IgD-negative memory B cell (primary cell): ENCODE data around the gene RAB3C. TPM values are rescaled to one million over a fixed set of nuclear protein-coding genes. Genes with fewer than 3 reads are reported as not detected.
"Not testable (repeated sequence)": the region's sequence is repeated elsewhere in the genome, so short reads cannot be mapped to it uniquely, and the experiment has no call there.

Source experiments
- H3K27ac Mint-ChIP-seq, 3 donors: one replicate each; pipeline ENCODE4 v1.8.0; 2020 to 2022; ENCODE audit warnings: mild to moderate bottlenecking in 3 of 3, mixed read lengths in 3 of 3, moderate library complexity in 1 of 3
- H3K27me3 Mint-ChIP-seq: one replicate; pipeline ENCODE4 v1.8.0; 2021; ENCODE audit warnings: mixed read lengths
- H3K36me3 Mint-ChIP-seq: one replicate; pipeline ENCODE4 v1.8.0; 2020; ENCODE audit warnings: mild to moderate bottlenecking, mixed read lengths
- H3K4me1 Mint-ChIP-seq, 3 donors: one replicate each; pipeline ENCODE4 v1.8.0; 2020 to 2022; ENCODE audit warnings: mixed read lengths in 3 of 3, mild to moderate bottlenecking in 1 of 3
- H3K4me3 Mint-ChIP-seq, 4 donors: one replicate each; pipeline ENCODE4 v1.8.0; 2020 to 2022; ENCODE audit warnings: mild to moderate bottlenecking in 4 of 4, mixed read lengths in 4 of 4, moderate library complexity in 3 of 4
- H3K9me3 Mint-ChIP-seq, 3 donors: one replicate each; pipeline ENCODE4 v1.8.0; 2020 to 2021; ENCODE audit warnings: mixed read lengths in 3 of 3, mild to moderate bottlenecking in 1 of 3
- polyA plus RNA-seq: library from polyadenylated mRNA; unstranded; fragments of 300-500 nt; fragmentation: Illumina TruSeq; gene quantifications from one replicate; pipeline ENCODE4 v1.2.3, GENCODE V29; 2021

The RAB3C gene, protein sequence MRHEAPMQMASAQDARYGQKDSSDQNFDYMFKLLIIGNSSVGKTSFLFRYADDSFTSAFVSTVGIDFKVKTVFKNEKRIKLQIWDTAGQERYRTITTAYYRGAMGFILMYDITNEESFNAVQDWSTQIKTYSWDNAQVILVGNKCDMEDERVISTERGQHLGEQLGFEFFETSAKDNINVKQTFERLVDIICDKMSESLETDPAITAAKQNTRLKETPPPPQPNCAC
- 1.7 TPM for polyA plus RNA-seq

DNA sequence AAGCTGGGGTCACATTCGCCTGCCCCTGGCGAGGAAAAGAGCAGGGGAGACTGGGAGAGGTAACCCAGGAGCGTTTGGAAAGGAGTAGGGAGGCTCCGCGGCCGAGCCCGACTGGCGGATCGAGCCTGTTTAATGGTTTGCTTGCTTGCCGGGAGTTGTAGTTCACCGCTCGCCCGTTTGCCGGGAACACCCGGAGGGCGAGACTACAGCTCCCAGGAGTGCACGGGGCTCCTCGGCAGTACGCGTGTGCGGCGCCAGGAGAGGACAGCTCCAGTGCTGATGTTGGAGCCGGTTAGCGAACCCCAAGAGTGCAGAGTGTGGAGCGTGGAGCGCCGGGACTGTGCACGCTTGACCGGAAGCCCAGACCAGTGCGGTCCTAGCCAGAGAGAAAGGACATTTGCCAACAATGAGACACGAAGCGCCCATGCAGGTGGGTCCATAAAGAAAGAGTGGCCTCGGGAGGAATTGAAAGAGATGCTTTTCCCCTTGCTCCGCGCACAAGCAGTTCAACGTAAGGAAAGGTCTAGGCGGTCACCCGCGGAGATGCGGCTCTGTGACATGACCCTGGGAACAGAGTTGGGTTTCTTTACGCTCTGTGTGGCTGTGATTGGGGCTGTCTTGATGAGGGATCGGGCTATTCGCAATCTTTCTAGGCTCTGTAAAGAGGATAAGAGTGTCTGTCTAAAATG, at the start of gene RAB3C:
RAB3C (plus strand) TSS at position 273 of the 689 bp plus-strand sequence; CDS start at position 407, 134 bp downstream.
- peaks cover 23% of the 10 kb centered on the region for H3K27me3 Mint-ChIP-seq
- peak within 1 kb of the TSS; percentile 90 to 100 (median 96) for H3K4me3 Mint-ChIP-seq
- no peaks in the 10 kb centered on the region for H3K36me3 Mint-ChIP-seq
- H3K27ac Mint-ChIP-seq = peak within 1 kb of the TSS in 2 of 3 donors; percentile 7 to 71
- peaks cover 13 to 19% (median 14%) of the 10 kb centered on the region in 3 donors for H3K4me1 Mint-ChIP-seq
- H3K9me3 Mint-ChIP-seq = peaks cover 0 to 2% (median 0%) of the 10 kb centered on the region in 3 donors

DNA sequence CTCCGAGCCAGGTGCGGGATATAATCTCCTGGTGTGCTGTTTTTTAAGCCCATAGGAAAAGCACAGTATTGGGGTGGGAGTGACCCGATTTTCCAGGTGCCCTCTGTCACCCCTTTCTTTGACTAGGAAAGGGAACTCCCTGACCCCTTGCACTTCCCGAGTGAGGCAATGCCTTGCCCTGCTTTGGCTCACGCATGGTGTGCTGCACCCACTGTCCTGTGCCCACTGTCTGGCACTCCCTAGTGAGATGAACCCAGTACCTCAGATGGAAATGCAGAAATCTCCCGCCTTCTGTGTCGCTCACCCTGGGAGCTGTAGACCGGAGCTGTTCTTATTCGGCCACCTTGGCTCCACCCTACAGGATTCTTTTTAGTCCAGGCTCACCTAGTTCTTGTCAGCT, 40.9 kb upstream of the RAB3C start:
- not testable (repeated sequence) for H3K36me3 Mint-ChIP-seq, H3K27me3 Mint-ChIP-seq, H3K9me3 Mint-ChIP-seq, H3K27ac Mint-ChIP-seq
- Mint-ChIP-seq H3K4me1 (peaks cover 26 to 39% (median 32%) of the 10 kb centered on the region in 3 donors), H3K4me3 (peak overlapping the region in 1 of 4 donors; percentile 49)

DNA sequence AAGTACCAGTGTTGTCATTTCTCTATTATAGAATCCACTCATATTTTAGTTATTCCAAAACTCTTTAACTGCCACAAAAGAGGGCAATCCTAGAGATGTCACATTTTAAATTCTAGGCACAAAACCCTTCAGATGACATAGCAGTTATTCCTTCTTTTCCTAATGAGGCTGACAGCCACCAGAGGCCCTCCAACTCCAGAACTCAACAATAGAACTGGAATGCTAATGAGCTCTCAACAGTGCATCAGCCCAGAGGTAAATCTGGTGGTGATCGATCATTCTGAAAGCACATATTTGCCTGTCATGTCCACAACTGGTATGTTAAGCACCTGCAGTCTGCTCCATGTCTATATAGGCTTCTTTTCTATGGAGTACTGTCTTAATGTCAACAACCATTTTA, 40.2 kb upstream of the RAB3C start:
- Mint-ChIP-seq H3K9me3 (no peaks in the 10 kb centered on the region), H3K27ac (no peak overlapping the region), H3K4me3 (peak overlapping the region in 1 of 4 donors; percentile 30), H3K27me3 (no peaks in the 10 kb centered on the region), H3K4me1 (peaks cover 26 to 39% (median 32%) of the 10 kb centered on the region in 3 donors), H3K36me3 (no peaks in the 10 kb centered on the region)

DNA sequence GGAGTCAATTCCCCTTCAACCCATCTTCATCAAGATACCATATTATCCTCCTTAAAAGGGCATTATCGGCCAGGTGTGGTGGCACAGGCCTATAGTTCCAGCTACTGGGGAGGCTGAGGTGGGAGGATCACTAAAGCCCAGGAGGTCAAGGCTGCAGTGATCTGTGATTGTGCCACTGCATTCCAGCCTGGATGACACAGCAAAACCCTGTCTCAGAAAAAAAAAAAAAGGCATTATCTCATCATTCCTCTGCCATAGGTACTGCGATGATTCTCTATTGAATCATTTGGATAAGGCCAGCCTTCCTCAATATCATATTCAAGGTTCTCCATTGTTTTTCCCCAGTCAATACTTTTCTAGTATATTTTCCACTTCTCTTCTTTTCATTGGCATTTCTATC, 39.2 kb upstream of the RAB3C start:
- Mint-ChIP-seq H3K27me3 (no peaks in the 10 kb centered on the region), H3K4me1 (peaks cover 26 to 39% (median 32%) of the 10 kb centered on the region in 3 donors), H3K4me3 (peak overlapping the region in 1 of 4 donors; percentile 59), H3K27ac (no peak overlapping the region), H3K9me3 (peaks cover 0 to under 1% (median 0%) of the 10 kb centered on the region in 3 donors), H3K36me3 (no peaks in the 10 kb centered on the region)

DNA sequence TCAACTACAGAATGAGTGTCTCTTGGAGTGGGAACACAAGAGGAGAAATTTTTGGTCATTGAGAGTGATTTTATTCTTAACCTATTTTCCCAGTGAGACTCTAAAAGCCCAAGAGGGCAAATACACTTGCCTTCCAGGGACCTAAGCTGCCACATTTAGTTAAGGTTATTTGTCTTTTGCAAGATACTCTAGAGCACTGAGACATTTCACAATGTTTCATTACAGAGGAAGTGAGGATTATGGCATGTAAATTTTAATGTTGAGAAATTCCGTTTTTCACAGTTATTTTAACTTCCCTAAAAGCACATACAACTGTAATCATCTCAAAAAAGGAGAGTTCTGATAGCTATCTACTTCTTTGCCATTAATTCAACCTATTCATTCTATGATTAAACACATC, 38.7 kb upstream of the RAB3C start:
- Mint-ChIP-seq H3K27me3 (no peaks in the 10 kb centered on the region), H3K27ac (no peak overlapping the region), H3K4me3 (peak overlapping the region in 3 of 4 donors; percentile 1 to 70 (median 59)), H3K4me1 (peaks cover 26 to 39% (median 32%) of the 10 kb centered on the region in 3 donors), H3K36me3 (no peaks in the 10 kb centered on the region), H3K9me3 (peaks cover 0 to 2% (median 0%) of the 10 kb centered on the region in 3 donors)

DNA sequence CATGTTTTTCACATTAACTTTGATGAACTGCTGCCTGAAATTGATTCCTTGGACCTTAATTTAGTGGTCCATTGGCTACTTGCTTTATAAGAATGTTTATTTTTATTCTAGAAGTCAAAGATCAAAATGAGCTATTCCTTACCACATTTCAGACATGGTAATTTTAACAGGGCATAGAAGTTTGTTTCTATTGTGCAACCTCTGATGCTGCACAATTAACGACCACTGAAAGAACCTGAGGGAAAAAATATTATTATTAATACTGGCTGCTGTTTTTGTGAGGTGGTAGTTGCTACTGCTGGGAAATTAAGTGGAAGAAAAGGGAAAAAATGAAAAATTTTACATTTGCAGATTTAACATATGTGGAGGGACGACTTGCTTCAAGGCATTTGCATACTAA, 37.9 kb upstream of the RAB3C start:
- Mint-ChIP-seq H3K9me3 (peaks cover 0 to 2% (median 0%) of the 10 kb centered on the region in 3 donors), H3K36me3 (no peaks in the 10 kb centered on the region), H3K27me3 (no peaks in the 10 kb centered on the region), H3K4me3 (peak overlapping the region in 3 of 4 donors; percentile 1 to 73 (median 70)), H3K27ac (peak overlapping the region in 1 of 3 donors; percentile 27), H3K4me1 (peaks cover 26 to 39% (median 32%) of the 10 kb centered on the region in 3 donors)

DNA sequence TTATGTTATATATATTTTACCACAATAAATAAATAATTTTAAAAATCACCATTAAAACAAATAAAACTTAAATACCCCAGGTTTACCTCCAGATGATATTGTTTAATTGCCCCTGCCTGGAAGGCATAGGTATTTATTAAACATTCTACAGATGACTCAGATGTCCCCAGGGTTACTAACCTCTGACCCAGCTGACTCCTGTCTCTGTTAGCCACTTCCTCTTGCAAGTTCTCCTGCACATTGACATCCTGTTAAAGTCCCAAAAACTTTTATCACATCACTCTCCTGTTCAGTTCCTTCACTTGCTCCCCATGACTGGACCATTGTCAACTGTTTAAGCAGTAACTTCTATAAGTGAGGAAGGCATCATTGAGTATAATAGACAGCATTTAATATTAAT, 37.0 kb upstream of the RAB3C start:
- Mint-ChIP-seq H3K36me3 (no peaks in the 10 kb centered on the region), H3K4me1 (peaks cover 28 to 39% (median 32%) of the 10 kb centered on the region in 3 donors), H3K4me3 (peak overlapping the region in 2 of 4 donors; percentile 29 to 81), H3K9me3 (peaks cover 0 to 2% (median 0%) of the 10 kb centered on the region in 3 donors), H3K27ac (peak overlapping the region in 1 of 3 donors; percentile 11), H3K27me3 (no peaks in the 10 kb centered on the region)

DNA sequence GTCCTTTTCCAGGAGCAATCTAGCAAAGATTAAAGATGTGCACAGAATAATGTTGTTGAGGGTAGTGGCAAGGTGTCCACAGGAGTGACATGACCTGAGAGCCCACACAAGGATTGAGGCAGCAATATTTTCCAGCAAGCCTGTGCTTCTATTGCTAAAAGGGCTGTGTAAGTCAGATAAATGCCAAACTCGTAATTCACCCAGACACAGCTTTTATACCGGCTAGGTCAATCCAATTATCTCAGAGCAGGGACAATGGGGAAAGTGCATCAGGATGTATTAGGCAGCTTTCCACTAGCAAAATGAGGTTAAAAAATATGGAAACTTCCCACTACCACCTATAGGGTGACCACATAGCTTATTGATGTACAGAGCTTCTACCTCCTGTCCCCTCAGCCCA, 34.8 kb upstream of the RAB3C start:
- peaks cover 27 to 30% (median 29%) of the 10 kb centered on the region in 3 donors for H3K4me1 Mint-ChIP-seq
- H3K27ac Mint-ChIP-seq = no peak overlapping the region
- peaks cover 0 to 5% (median 0%) of the 10 kb centered on the region in 3 donors for H3K9me3 Mint-ChIP-seq
- no peaks in the 10 kb centered on the region for H3K36me3 Mint-ChIP-seq
- H3K27me3 Mint-ChIP-seq = no peaks in the 10 kb centered on the region
- H3K4me3 Mint-ChIP-seq = no peak overlapping the region

DNA sequence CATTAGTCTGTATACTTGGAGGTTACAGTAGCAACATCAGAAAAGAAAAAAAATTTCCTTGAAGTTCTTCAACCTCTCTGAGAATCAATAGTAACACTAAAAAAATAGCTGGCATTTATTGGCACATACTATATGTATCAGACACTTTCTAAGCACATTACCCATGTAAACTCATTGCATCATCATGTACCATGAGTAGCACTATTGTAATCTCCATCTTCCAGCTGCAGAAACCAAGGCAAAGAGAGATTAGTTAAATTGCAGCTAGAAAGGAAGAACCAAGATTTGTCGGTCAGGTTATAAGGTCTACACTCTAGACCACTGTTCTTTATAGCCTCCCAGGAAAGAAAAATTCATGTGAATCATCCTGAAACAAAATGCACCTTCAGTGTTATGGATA, 31.4 kb upstream of the RAB3C start:
- H3K27me3 Mint-ChIP-seq = no peaks in the 10 kb centered on the region
- H3K9me3 Mint-ChIP-seq = peaks cover 0 to 5% (median 0%) of the 10 kb centered on the region in 3 donors
- H3K27ac Mint-ChIP-seq = no peak overlapping the region
- H3K4me1 Mint-ChIP-seq = peaks cover under 1 to 2% (median under 1%) of the 10 kb centered on the region in 3 donors
- H3K36me3 Mint-ChIP-seq = no peaks in the 10 kb centered on the region
- no peak overlapping the region for H3K4me3 Mint-ChIP-seq

DNA sequence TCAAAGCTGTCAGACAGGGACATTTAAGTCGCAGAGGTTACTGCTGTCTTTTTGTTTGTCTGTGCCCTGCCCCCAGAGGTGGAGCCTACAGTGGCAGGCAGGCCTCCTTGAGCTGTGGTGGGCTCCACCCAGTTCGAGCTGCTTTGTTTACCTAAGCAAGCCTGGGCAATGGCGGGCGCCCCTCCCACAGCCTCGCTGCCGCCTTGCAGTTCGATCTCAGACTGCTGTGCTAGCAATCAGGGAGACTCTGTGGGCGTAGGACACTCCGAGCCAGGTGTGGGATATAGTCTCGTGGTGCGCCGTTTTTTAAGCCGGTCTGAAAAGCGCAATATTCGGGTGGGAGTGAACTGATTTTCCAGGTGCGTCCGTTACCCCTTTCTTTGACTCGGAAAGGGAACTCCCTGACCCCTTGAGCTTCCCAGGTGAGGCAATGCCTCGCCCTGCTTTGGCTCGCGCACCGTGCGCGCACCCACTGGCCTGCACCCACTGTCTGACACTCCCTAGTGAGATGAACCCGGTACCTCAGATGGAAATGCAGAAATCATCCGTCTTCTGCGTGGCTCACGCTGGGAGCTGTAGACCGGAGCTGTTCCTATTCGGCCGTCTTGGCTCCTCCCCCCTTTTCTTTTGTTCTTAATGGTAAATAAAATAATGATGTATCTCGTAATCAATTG, 25.1 kb upstream of the RAB3C start:
- H3K9me3 Mint-ChIP-seq, H3K27ac Mint-ChIP-seq, H3K27me3 Mint-ChIP-seq, H3K36me3 Mint-ChIP-seq, H3K4me1 Mint-ChIP-seq: not testable (repeated sequence)
- H3K4me3 Mint-ChIP-seq = peak overlapping the region in 1 of 4 donors; percentile 22

DNA sequence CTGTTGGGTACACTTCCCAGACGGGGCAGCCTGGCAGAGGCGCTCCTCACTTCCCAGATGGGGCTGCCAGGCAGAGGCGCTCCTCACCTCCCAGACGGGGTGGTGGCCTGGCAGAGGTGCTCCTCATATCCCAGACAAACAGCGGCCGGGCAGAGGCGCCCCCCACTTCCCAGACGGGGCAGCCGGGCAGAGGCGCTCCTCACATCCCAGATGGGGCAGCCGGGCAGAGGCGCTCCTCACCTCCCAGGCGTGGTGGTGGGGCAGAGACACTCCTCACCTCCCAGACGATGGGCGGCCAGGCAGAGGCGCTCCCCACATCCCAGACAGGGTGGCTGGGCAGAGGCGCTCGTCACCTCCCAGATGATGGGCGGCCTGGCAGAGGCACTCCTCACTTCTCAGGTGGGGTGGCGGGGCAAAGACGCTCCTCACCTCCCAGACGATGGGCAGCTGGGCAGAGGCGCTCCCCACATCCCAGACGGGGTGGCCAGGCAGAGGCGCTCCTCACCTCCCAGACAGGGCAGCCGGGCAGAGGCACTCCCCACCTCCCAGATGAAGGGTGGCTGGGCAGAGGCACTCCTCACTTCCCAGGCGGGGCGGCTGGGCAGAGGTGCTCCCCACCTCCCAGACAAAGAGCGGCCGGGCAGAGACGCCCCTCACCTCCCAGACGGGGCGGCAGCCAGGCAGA, 19.7 kb upstream of the RAB3C start:
- not testable (repeated sequence) for H3K27ac Mint-ChIP-seq, H3K4me1 Mint-ChIP-seq, H3K9me3 Mint-ChIP-seq, H3K36me3 Mint-ChIP-seq, H3K4me3 Mint-ChIP-seq, H3K27me3 Mint-ChIP-seq

DNA sequence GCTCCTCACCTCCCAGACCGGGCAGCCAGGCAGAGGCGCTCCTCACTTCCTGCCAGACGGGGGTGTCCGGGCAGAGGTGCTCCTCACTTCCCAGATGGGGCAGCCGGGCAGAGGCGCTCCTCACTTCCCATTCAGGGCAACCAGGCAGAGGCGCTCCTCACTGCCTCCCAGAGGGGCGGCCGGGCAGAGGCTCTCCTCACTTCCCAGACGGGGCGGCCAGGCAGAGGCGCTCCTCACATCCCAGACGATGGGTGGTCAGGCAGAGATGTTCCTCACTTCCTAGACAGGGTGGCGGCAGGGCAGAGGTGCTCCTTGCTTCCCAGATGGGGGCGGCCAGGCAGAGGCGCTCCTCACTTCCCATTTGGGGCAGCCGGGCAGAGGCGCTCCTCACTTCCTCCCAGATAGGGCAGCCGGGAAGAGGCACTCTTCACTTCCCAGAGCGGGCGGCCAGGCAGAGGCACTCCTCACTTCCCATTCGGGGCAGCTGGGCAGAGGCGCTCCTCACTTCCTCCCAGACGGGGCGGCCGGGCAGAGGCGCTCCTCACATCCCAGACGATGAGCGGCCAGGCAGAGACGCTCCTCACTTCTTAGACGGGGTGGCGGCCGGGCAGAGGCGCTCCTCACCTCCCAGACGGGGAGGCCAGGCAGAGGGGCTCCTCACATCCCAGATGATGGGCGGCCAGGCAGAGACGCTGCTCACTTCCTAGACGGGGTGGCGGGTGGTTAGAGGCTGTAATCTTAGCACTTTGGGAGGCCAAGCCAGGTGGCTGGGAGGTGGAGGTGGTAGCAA, 18.6 kb upstream of the RAB3C start:
- not testable (repeated sequence) for H3K27ac Mint-ChIP-seq, H3K9me3 Mint-ChIP-seq, H3K4me1 Mint-ChIP-seq, H3K4me3 Mint-ChIP-seq, H3K36me3 Mint-ChIP-seq, H3K27me3 Mint-ChIP-seq

DNA sequence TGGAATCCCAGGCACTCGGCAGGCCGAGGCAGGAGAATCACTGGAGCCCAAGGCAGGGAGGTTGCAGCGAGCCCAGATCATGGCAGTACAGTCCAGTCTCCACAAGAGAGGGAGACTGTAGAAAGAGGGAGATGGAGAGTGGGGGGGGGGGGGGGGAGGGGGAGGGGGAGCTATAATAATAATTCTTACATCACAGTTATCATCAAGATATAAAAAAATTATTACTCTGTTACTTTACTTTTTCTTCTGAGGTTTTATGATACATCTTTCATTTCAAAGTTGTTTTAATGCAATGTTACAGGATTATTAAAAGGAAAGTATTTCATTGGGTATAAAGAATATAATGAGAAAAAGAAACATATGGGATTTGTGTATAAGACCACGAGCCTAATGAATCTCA, 17.8 kb upstream of the RAB3C start:
- Mint-ChIP-seq H3K27me3 (peaks cover 3% of the 10 kb centered on the region), H3K4me1 (peaks cover 0 to 2% (median 0%) of the 10 kb centered on the region in 3 donors), H3K27ac (no peak overlapping the region), H3K36me3 (no peaks in the 10 kb centered on the region), H3K9me3 (no peaks in the 10 kb centered on the region), H3K4me3 (no peak overlapping the region)

DNA sequence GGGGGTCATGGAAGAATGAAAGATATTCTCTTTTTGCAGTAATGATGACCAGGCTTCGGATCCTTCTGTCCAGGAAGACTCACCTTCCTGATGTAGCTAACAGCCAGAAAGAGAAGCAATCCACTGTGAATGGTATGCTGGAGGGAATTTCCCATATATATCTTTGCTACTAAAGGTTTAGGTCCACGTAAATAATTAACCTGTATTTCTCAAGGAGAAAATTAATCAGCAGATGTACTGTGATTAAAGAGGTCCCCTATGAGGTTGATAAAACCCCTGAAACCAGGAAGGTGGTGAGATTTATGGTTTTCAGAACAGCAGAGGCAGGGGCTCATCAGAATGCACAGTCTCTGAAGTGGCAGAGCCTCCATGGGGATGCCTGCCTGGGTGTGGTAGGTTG, 11.4 kb upstream of the RAB3C start:
- H3K27me3 Mint-ChIP-seq = peaks cover 3% of the 10 kb centered on the region
- no peak overlapping the region for H3K27ac Mint-ChIP-seq
- H3K36me3 Mint-ChIP-seq = no peaks in the 10 kb centered on the region
- no peak overlapping the region for H3K4me3 Mint-ChIP-seq
- H3K4me1 Mint-ChIP-seq = no peaks in the 10 kb centered on the region
- peaks cover 0 to 3% (median 2%) of the 10 kb centered on the region in 3 donors for H3K9me3 Mint-ChIP-seq
